ENCODE data around the gene CHRNB4. TPM values are rescaled to one million over a fixed set of nuclear protein-coding genes. Genes with fewer than 3 reads are reported as not detected.

CHRNB4 gene
- total and polyA plus RNA-seq, 4 donors: not detected

DNA sequence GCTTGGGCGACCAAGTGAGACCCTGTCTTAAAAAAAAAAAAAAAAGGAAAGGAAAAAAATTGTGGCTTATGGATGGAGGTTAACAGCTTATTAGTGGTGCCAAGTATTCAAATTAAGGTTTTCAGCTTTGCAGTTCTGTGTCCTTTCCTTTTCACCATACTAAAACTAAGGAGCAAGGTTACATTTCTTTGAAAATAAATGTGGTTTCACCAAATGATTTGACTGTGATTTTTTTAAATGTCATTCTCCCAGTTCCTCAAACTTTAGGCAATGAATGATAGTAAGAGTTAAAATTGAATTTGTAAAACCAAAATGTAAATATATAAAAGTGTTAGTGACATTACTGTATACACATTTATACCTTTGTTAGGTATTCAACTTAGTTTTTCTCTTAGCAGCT, 66.1 kb downstream of the CHRNB4 start:
- no peaks in the 10 kb centered on the region for H3K27me3 ChIP-seq (ENCODE audit: control insufficient read depth in 4 of 4, insufficient read depth in 4 of 4, low read length in 3 of 4)
- no peak for DNase-seq (ENCODE audit: low spot score)
- H3K36me3 ChIP-seq (ENCODE audit: control insufficient read depth in 4 of 4, insufficient read depth in 3 of 4, low read depth in 1 of 4, low read length in 3 of 4): no peaks in the 10 kb centered on the region
- no peak overlapping the region for H3K27ac ChIP-seq (ENCODE audit: low read depth in 1 of 2, low read length in 2 of 2)
- no peak for TF ChIP-seq ATF3 (IDR thresholded peaks at IDR 0.05)
- TF ChIP-seq ZBTB33 (IDR thresholded peaks at IDR 0.05): no peak
- no peak for TF ChIP-seq HNF4G (IDR thresholded peaks at IDR 0.05)
- no peak for TF ChIP-seq JUND (IDR thresholded peaks at IDR 0.05)
- no peak for TF ChIP-seq MAX (IDR thresholded peaks at IDR 0.05)
- no peak for TF ChIP-seq RXRA (IDR thresholded peaks at IDR 0.05)
- TF ChIP-seq, protein P1, sequence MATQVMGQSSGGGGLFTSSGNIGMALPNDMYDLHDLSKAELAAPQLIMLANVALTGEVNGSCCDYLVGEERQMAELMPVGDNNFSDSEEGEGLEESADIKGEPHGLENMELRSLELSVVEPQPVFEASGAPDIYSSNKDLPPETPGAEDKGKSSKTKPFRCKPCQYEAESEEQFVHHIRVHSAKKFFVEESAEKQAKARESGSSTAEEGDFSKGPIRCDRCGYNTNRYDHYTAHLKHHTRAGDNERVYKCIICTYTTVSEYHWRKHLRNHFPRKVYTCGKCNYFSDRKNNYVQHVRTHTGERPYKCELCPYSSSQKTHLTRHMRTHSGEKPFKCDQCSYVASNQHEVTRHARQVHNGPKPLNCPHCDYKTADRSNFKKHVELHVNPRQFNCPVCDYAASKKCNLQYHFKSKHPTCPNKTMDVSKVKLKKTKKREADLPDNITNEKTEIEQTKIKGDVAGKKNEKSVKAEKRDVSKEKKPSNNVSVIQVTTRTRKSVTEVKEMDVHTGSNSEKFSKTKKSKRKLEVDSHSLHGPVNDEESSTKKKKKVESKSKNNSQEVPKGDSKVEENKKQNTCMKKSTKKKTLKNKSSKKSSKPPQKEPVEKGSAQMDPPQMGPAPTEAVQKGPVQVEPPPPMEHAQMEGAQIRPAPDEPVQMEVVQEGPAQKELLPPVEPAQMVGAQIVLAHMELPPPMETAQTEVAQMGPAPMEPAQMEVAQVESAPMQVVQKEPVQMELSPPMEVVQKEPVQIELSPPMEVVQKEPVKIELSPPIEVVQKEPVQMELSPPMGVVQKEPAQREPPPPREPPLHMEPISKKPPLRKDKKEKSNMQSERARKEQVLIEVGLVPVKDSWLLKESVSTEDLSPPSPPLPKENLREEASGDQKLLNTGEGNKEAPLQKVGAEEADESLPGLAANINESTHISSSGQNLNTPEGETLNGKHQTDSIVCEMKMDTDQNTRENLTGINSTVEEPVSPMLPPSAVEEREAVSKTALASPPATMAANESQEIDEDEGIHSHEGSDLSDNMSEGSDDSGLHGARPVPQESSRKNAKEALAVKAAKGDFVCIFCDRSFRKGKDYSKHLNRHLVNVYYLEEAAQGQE (IDR thresholded peaks at IDR 0.05): no peak
- TF ChIP-seq SP1 (IDR thresholded peaks at IDR 0.05): no peak
- no peak for TF ChIP-seq EGR1 (IDR thresholded peaks at IDR 0.05; ENCODE audit: low read depth in 2 of 2)
- TF ChIP-seq TAF1 (conservative IDR thresholded peaks at IDR 0.05): no peak
- TF ChIP-seq HNF4A (conservative IDR thresholded peaks at IDR 0.05): no peak
- TF ChIP-seq GABPA (IDR thresholded peaks at IDR 0.05 in 1 of 2, conservative IDR thresholded peaks at IDR 0.05 in 1 of 2): no peak
- TF ChIP-seq NR2F2 (IDR thresholded peaks at IDR 0.05): no peak
- TF ChIP-seq YY1 (IDR thresholded peaks at IDR 0.05): no peak
- no peak for TF ChIP-seq FOXA1 (IDR thresholded peaks at IDR 0.05)
- no peak for TF ChIP-seq CTCF (IDR thresholded peaks at IDR 0.05; ENCODE audit: low read depth, low read length, missing input control)
- no peak for TF ChIP-seq FOXA2 (IDR thresholded peaks at IDR 0.05)
- no peaks in the 10 kb centered on the region for H3K4me1 ChIP-seq (ENCODE audit: control insufficient read depth in 4 of 4, insufficient read depth in 4 of 4, low read length in 3 of 4)
- no peak overlapping the region for H3K4me3 ChIP-seq (ENCODE audit: low read depth in 1 of 3, low read length in 3 of 3)
- H3K9me3 ChIP-seq (ENCODE audit: control insufficient read depth in 4 of 4, low read length in 3 of 4): no peaks in the 10 kb centered on the region
- 80% methylated on average over 1 of the region's 1 CpG for WGBS
- no peak overlapping the region for H3K9ac ChIP-seq (ENCODE audit: low read depth in 1 of 2, low read length in 2 of 2)

Small RNAs within 50 kb of the gene (small RNA-seq; reads per million reads assigned to genes)
- gene AC067863.2: not detected

Other genes with a start within 250 kb of the CHRNB4 start
- 10 to 100 TPM; 25.2 to 51.4 TPM for gene IREB2, start 203.0 kb downstream of the CHRNB4 start, total RNA-seq
- gene IREB2, start 203.0 kb downstream of the CHRNB4 start, polyA plus RNA-seq: 1 to 10 TPM; 7.0 to 8.9 TPM
- 1 to 10 TPM; 1.7 to 7.7 TPM for gene HYKK, start 133.6 kb downstream of the CHRNB4 start, total RNA-seq
- gene HYKK, start 133.6 kb downstream of the CHRNB4 start, polyA plus RNA-seq: 1 to 10 TPM; 1.8 to 2.7 TPM
- 100 to 1,000 TPM in 1 of 2 donors, 10 to 100 TPM in 1; 95.3 to 109 TPM for gene PSMA4, start 100.8 kb downstream of the CHRNB4 start, total RNA-seq
- 100 to 1,000 TPM; 130 to 154 TPM for gene PSMA4, start 100.8 kb downstream of the CHRNB4 start, polyA plus RNA-seq
- gene CHRNA5, start 75.7 kb downstream of the CHRNB4 start, total RNA-seq: under 1 TPM; 0.17 to 0.56 TPM
- under 1 TPM; 0.31 to 0.40 TPM for gene CHRNA5, start 75.7 kb downstream of the CHRNB4 start, polyA plus RNA-seq
- gene CHRNA3, start 20.2 kb downstream of the CHRNB4 start, total RNA-seq: not detected
- gene CHRNA3, start 20.2 kb downstream of the CHRNB4 start, polyA plus RNA-seq: not detected
- gene ADAMTS7, start 170.3 kb upstream of the CHRNB4 start, total RNA-seq: 1 to 10 TPM; 1.3 to 2.4 TPM
- gene ADAMTS7, start 170.3 kb upstream of the CHRNB4 start, polyA plus RNA-seq: 1 to 10 TPM in 1 of 2 donors, under 1 TPM in 1; 0.13 to 1.2 TPM
- 100 to 1,000 TPM; 120 to 134 TPM for gene MORF4L1, start 231.7 kb upstream of the CHRNB4 start, total RNA-seq
- gene MORF4L1, start 231.7 kb upstream of the CHRNB4 start, polyA plus RNA-seq: 100 to 1,000 TPM in 1 of 2 donors, 10 to 100 TPM in 1; 67.5 to 127 TPM